ENCODE results near the gene TSC22D2.

DNA sequence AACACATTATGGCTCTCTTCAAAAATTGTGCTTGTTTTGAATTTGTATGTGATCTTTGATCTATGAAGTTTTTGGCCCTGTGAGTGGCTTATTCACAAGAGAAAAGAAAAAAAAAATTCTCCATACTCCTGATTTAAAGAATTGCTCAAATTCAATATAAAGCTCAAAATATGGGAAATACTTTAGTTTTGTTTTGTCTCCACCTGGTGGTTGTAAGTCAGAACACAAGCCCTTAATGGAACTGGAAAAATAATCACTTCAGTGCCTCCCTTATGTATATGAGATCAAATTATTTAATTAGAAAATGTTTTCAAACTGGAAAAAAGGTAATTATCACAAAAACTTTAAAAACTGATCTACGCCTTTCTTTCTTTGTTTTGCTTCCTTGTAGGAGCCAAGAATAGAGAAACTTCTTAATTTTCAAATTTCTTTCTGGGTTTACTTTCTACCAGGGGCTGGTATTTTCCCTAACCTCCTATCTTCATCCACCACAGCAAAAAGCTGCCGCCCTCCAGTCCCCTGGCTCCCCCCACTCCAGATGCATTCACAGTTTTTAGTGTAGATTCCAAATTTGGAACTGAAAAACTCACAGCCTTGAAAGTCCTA, 87.6 kb downstream of the TSC22D2 start:
- TF ChIP-seq, protein P1, sequence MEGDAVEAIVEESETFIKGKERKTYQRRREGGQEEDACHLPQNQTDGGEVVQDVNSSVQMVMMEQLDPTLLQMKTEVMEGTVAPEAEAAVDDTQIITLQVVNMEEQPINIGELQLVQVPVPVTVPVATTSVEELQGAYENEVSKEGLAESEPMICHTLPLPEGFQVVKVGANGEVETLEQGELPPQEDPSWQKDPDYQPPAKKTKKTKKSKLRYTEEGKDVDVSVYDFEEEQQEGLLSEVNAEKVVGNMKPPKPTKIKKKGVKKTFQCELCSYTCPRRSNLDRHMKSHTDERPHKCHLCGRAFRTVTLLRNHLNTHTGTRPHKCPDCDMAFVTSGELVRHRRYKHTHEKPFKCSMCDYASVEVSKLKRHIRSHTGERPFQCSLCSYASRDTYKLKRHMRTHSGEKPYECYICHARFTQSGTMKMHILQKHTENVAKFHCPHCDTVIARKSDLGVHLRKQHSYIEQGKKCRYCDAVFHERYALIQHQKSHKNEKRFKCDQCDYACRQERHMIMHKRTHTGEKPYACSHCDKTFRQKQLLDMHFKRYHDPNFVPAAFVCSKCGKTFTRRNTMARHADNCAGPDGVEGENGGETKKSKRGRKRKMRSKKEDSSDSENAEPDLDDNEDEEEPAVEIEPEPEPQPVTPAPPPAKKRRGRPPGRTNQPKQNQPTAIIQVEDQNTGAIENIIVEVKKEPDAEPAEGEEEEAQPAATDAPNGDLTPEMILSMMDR (IDR thresholded peaks at IDR 0.05; ENCODE audit: extremely low read depth in 1 of 2, insufficient read depth in 1 of 2, low read depth in 1 of 2, low read length in 2 of 2) = peak; percentile 36 to 42
- TF ChIP-seq, protein P2, sequence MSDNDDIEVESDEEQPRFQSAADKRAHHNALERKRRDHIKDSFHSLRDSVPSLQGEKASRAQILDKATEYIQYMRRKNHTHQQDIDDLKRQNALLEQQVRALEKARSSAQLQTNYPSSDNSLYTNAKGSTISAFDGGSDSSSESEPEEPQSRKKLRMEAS (IDR thresholded peaks at IDR 0.05; ENCODE audit: insufficient read depth, insufficient read length) = no peak
- TF ChIP-seq POLR2A (IDR thresholded peaks at IDR 0.05; ENCODE audit: low read depth, low read length) = no peak
- no peak for TF ChIP-seq EZH2 (IDR thresholded peaks at IDR 0.05; ENCODE audit: borderline replicate concordance, low read depth, low read length, severe bottlenecking)
- TF ChIP-seq MYC (IDR thresholded peaks at IDR 0.05; ENCODE audit: low read depth, low read length) = no peak
- TF ChIP-seq POLR2AphosphoS5 (IDR thresholded peaks at IDR 0.05; ENCODE audit: insufficient read depth, low read depth, low read length) = no peak

Data from endothelial cell of umbilical vein (primary cell).